ENCODE measurements around the gene SDC1. TPM values are rescaled to one million over a fixed set of nuclear protein-coding genes. Genes with fewer than 3 reads are reported as not detected.

SDC1 gene
- total and polyA plus RNA-seq, 9 donors: 0.62 to 9.1 (median 3.8) TPM

- H3K9me3 ChIP-seq: no peaks in the 10 kb centered on the region
- TF ChIP-seq EP300 (IDR thresholded peaks at IDR 0.05): no peak
- no peak for TF ChIP-seq CTCF (IDR thresholded peaks at IDR 0.05)
- TF ChIP-seq POLR2A (IDR thresholded peaks at IDR 0.05): no peak
- intact Hi-C loops (cut with DNase I): no loop called here
- no peaks in the 10 kb centered on the region for H3K27me3 ChIP-seq
- no peak overlapping the region for H3K27ac ChIP-seq
- no peaks in the 10 kb centered on the region for H3K4me1 ChIP-seq (ENCODE audit: insufficient read depth)
- no peak for DNase-seq
- H3K36me3 ChIP-seq: no peaks in the 10 kb centered on the region
- H3K4me3 ChIP-seq: no peak overlapping the region
- 58 to 74% (median 60%) methylated on average over 6 of the region's 6 CpGs for WGBS, 3 donors
Observed at GRCh38 chr2:20188851-20189250, 36.1 kb downstream of the SDC1 start.

- Histone ChIP-seq H3K4me3 (no peak overlapping the region), H3K4me1 (ENCODE audit: insufficient read depth) (no peaks in the 10 kb centered on the region), H3K9me3 (no peaks in the 10 kb centered on the region), H3K36me3 (no peaks in the 10 kb centered on the region), H3K27ac (no peak overlapping the region), H3K27me3 (no peaks in the 10 kb centered on the region)
- intact Hi-C loops (cut with DNase I): no loop called here
- 67 to 75% (median 71%) methylated on average over 2 of the region's 2 CpGs for WGBS, 3 donors
- DNase-seq: no peak
- TF ChIP-seq EP300 (IDR thresholded peaks at IDR 0.05): no peak
- TF ChIP-seq POLR2A (IDR thresholded peaks at IDR 0.05): no peak
- no peak for TF ChIP-seq CTCF (IDR thresholded peaks at IDR 0.05)
Observed at GRCh38 chr2:20188201-20188600, 36.7 kb downstream of the SDC1 start.

GRCh38 chr2:20187331-20187730 lies 37.6 kb downstream of the SDC1 start:
- WGBS, 3 donors: 60 to 81% (median 77%) methylated on average over 3 of the region's 3 CpGs
- Histone ChIP-seq H3K36me3 (no peaks in the 10 kb centered on the region), H3K4me1 (ENCODE audit: insufficient read depth) (no peaks in the 10 kb centered on the region), H3K27ac (no peak overlapping the region), H3K9me3 (no peaks in the 10 kb centered on the region), H3K4me3 (no peak overlapping the region), H3K27me3 (no peaks in the 10 kb centered on the region)
- intact Hi-C loops (cut with DNase I): no loop called here
- TF ChIP-seq EP300 (IDR thresholded peaks at IDR 0.05) (no peak), CTCF (IDR thresholded peaks at IDR 0.05) (no peak), POLR2A (IDR thresholded peaks at IDR 0.05) (no peak)
- no peak for DNase-seq

GRCh38 chr2:20186855-20187187 lies 38.1 kb downstream of the SDC1 start:
- WGBS, 3 donors: 78 to 81% (median 78%) methylated on average over 4 of the region's 4 CpGs
- Histone ChIP-seq H3K4me3 (no peak overlapping the region), H3K27ac (no peak overlapping the region), H3K9me3 (no peaks in the 10 kb centered on the region), H3K4me1 (ENCODE audit: insufficient read depth) (no peaks in the 10 kb centered on the region), H3K27me3 (no peaks in the 10 kb centered on the region), H3K36me3 (no peaks in the 10 kb centered on the region)
- intact Hi-C loops (cut with DNase I): no loop called here
- TF ChIP-seq EP300 (IDR thresholded peaks at IDR 0.05) (no peak), CTCF (IDR thresholded peaks at IDR 0.05) (no peak), POLR2A (IDR thresholded peaks at IDR 0.05) (no peak)
- DNase-seq: no peak

Data from ovary (tissue), 9 donors.